BJ (cell line): Measurements from ENCODE around the gene RAD21L1. TPM values are rescaled to one million over a fixed set of nuclear protein-coding genes. Genes with fewer than 3 reads are reported as not detected.

ENCODE experiments used
- CTCF ChIA-PET: fragments of 350-600 bp; formaldehyde crosslinking; extraction: SDS; loops from one replicate; lab custom pipeline; 2021; ENCODE audit warnings: antibody characterized with exemption, inconsistent platforms; lab: Yijun Ruan, JAX
- POLR2A ChIA-PET: fragments of 300-600 bp; sonication (Branson Sonifier 250); formaldehyde crosslinking; extraction: SDS; loops from one replicate; lab custom pipeline; 2021; ENCODE audit warnings: antibody characterized with exemption; lab: Charles Lee
- DNase-seq: peaks from one replicate; pipeline ENCODE4 v3.0.0-alpha.2; 2011; ENCODE audit warnings: low read depth
- H3K27me3 ChIP-seq: 2 replicates; pipeline ENCODE4 v1.6.0; 2011; ENCODE audit warnings: low read length; ENCODE audit not compliant: control insufficient read depth, insufficient read depth
- H3K36me3 ChIP-seq: 2 replicates; pipeline ENCODE4 v1.5.1; 2011; ENCODE audit warnings: low read length; ENCODE audit not compliant: control insufficient read depth, insufficient read depth
- H3K4me3 ChIP-seq: 2 replicates; pipeline ENCODE4 v1.5.1; 2011; ENCODE audit warnings: low read depth, mild to moderate bottlenecking, control low read depth, low read length
- CTCF ChIP-seq: IDR thresholded peaks from 2 replicates; pipeline ENCODE4 v1.5.1; 2011; ENCODE audit warnings: low read depth, mild to moderate bottlenecking, control low read depth, inconsistent platforms, low read length, moderate library complexity; ENCODE audit not compliant: insufficient read depth
- polyA plus RNA-seq: library from polyadenylated mRNA; depleted of rRNA; stranded (reverse); fragments of >200 nt; gene quantifications from 2 replicates; pipeline ENCODE4 v1.2.3, GENCODE V29; 2011

Gene RAD21L1
- polyA plus RNA-seq, 1 experiment, result 0.06 TPM

GRCh38 chr20:1190847-1191246, 35.0 kb upstream of the RAD21L1 start:
- Histone ChIP-seq H3K36me3 (no peaks in the 10 kb centered on the region), H3K27me3 (peaks cover 20% of the 10 kb centered on the region), H3K4me3 (no peak overlapping the region)
- TF ChIP-seq CTCF, result no peak
- POLR2A ChIA-PET, result no interaction called here
- no peak for DNase-seq
- CTCF ChIA-PET, result interaction anchor here (1.6 kb wide), 1 partner anchor 21 kb away, joined by 3 read pairs; no protein-coding TSS in a partner anchor

- Histone ChIP-seq H3K27me3 (peaks cover 19% of the 10 kb centered on the region), H3K4me3 (no peak overlapping the region), H3K36me3 (no peaks in the 10 kb centered on the region)
- CTCF ChIA-PET, result interaction anchor here (1.6 kb wide), 1 partner anchor 21 kb away, joined by 3 read pairs; no protein-coding TSS in a partner anchor
- POLR2A ChIA-PET, result no interaction called here
- no peak for DNase-seq
- TF ChIP-seq CTCF, result no peak
These were observed 34.5 kb upstream of the RAD21L1 start for GRCh38 chr20:1191299-1191698.

- Histone ChIP-seq H3K4me3 (no peak overlapping the region), H3K36me3 (no peaks in the 10 kb centered on the region), H3K27me3 (peaks cover 16% of the 10 kb centered on the region)
- no peak for DNase-seq
- POLR2A ChIA-PET, result no interaction called here
- CTCF ChIA-PET, result no interaction called here
- TF ChIP-seq CTCF, result no peak
These were observed 30.6 kb upstream of the RAD21L1 start for GRCh38 chr20:1195226-1195625.

GRCh38 chr20:1196634-1197033, 29.2 kb upstream of the RAD21L1 start:
- Histone ChIP-seq H3K36me3 (no peaks in the 10 kb centered on the region), H3K4me3 (no peak overlapping the region), H3K27me3 (peaks cover 17% of the 10 kb centered on the region)
- ChIA-PET POLR2A (no interaction called here), CTCF (interaction anchor here (0.6 to 1.2 kb wide), 3 partner anchors 16 to 47 kb away, joined by 3 to 4 read pairs (median 3); no protein-coding TSS in a partner anchor)
- DNase-seq, result no peak
- TF ChIP-seq CTCF, result no peak

- Histone ChIP-seq H3K36me3 (no peaks in the 10 kb centered on the region), H3K4me3 (no peak overlapping the region), H3K27me3 (peaks cover 17% of the 10 kb centered on the region)
- POLR2A ChIA-PET, result no interaction called here
- CTCF ChIA-PET, result interaction anchor here (0.5 kb wide), 1 partner anchor 85 kb away, joined by 4 read pairs; no protein-coding TSS in a partner anchor
- TF ChIP-seq CTCF, result no peak
- DNase-seq, result no peak
These were observed 28.0 kb upstream of the RAD21L1 start for GRCh38 chr20:1197801-1198200.
